RWPE2 (cell line): ENCODE measurements around the gene SEL1L.

ENCODE experiments used
- ATAC-seq: fragments of 200-7000 bp; cut with Tn5 transposase; 3 replicates; pipeline ENCODE4 v1.9.1; 2021; ENCODE audit warnings: low read depth
- DNase-seq: peaks from one replicate; pipeline ENCODE4 v3.0.0-alpha.2; 2020; ENCODE audit warnings: low spot score
- H3K27ac ChIP-seq: fragments of 450-650 bp; 2 replicates; pipeline ENCODE4 v1.5.1; 2017; ENCODE audit warnings: mild to moderate bottlenecking; ENCODE audit not compliant: poor library complexity, severe bottlenecking
- H3K27me3 ChIP-seq: fragments of 250-450 bp; sonication (Bioruptor Pico); 2 replicates; pipeline ENCODE4 v1.5.1; 2021; ENCODE audit warnings: mild to moderate bottlenecking, moderate library complexity; ENCODE audit not compliant: insufficient read depth, poor library complexity, severe bottlenecking
- H3K36me3 ChIP-seq: fragments of 250-450 bp; sonication (Bioruptor Pico); 2 replicates; pipeline ENCODE4 v1.5.1; 2020; ENCODE audit warnings: low read depth, mild to moderate bottlenecking, moderate library complexity
- H3K4me1 ChIP-seq: fragments of 250-450 bp; sonication (Bioruptor Pico); 2 replicates; pipeline ENCODE4 v1.5.1; 2021; ENCODE audit warnings: mild to moderate bottlenecking, moderate library complexity; ENCODE audit not compliant: insufficient read depth, poor library complexity, severe bottlenecking
- H3K4me3 ChIP-seq: fragments of 250-450 bp; sonication (Bioruptor Pico); 2 replicates; pipeline ENCODE4 v1.5.1; 2021; ENCODE audit warnings: mild to moderate bottlenecking, moderate library complexity; ENCODE audit not compliant: severe bottlenecking
- H3K9me3 ChIP-seq: fragments of 250-450 bp; sonication (Bioruptor Pico); 2 replicates; pipeline ENCODE4 v1.5.1; 2021; ENCODE audit warnings: mild to moderate bottlenecking, moderate library complexity; ENCODE audit not compliant: severe bottlenecking
- CTCF ChIP-seq: fragments of 450-650 bp; IDR thresholded peaks from one replicate; pipeline ENCODE4 v1.5.1; 2017; ENCODE audit warnings: mild to moderate bottlenecking, moderate library complexity; ENCODE audit not compliant: poor library complexity, severe bottlenecking

The SEL1L gene

GRCh38 chr14:81504864-81505263, 28.8 kb downstream of the SEL1L start:
- Histone ChIP-seq H3K36me3 (peaks cover 97% of the 10 kb centered on the region), H3K4me1 (no peaks in the 10 kb centered on the region), H3K27ac (no peak overlapping the region), H3K27me3 (no peaks in the 10 kb centered on the region), H3K4me3 (no peak overlapping the region), H3K9me3 (no peaks in the 10 kb centered on the region)
- ATAC-seq, result no peak
- no peak for TF ChIP-seq CTCF
- no peak for DNase-seq

GRCh38 chr14:81485781-81486180, 47.9 kb downstream of the SEL1L start:
- peaks cover 100% of the 10 kb centered on the region for H3K36me3 ChIP-seq
- no peak for ATAC-seq
- no peak overlapping the region for H3K27ac ChIP-seq

GRCh38 chr14:81485372-81485771, 48.3 kb downstream of the SEL1L start:
- TF ChIP-seq CTCF, result no peak
- no peak for ATAC-seq

More at GRCh38 chr14:81485781-81486180, 47.9 kb downstream of the SEL1L start:
- no peaks in the 10 kb centered on the region for H3K9me3 ChIP-seq
- no peak for DNase-seq
- H3K4me3 ChIP-seq, result no peak overlapping the region
- H3K4me1 ChIP-seq, result no peaks in the 10 kb centered on the region
- TF ChIP-seq CTCF, result no peak
- H3K27me3 ChIP-seq, result no peaks in the 10 kb centered on the region

DNA sequence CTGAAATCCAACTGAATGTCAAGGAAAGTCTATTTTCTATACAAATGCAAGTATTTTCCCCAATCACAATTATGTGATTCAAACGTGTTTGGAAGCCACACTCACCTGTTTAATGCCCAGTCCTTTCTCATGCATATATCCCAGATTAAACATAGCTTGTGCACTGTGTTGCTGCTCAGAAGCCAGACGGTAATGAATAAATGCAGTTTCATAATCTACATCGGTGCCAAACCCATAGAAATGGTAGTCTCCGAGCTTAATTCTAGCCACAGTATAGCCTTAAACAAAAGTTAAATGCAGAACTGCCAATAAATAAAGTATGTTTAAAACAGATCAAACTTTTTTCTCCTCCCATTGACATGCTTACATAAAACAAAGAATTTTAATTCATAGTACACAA, 49.5 kb downstream of the SEL1L start:
- Histone ChIP-seq H3K4me3 (no peak overlapping the region), H3K36me3 (peaks cover 100% of the 10 kb centered on the region), H3K4me1 (no peaks in the 10 kb centered on the region), H3K27ac (no peak overlapping the region), H3K27me3 (no peaks in the 10 kb centered on the region), H3K9me3 (no peaks in the 10 kb centered on the region)
- TF ChIP-seq CTCF, result no peak
- no peak for DNase-seq
- ATAC-seq, result no peak

More at GRCh38 chr14:81485372-81485771, 48.3 kb downstream of the SEL1L start:
- H3K36me3 ChIP-seq, result peaks cover 100% of the 10 kb centered on the region
- H3K4me1 ChIP-seq, result no peaks in the 10 kb centered on the region
- H3K27me3 ChIP-seq, result no peaks in the 10 kb centered on the region
- H3K4me3 ChIP-seq, result no peak overlapping the region
- DNase-seq, result no peak
- H3K9me3 ChIP-seq, result no peaks in the 10 kb centered on the region
- H3K27ac ChIP-seq, result no peak overlapping the region

DNA sequence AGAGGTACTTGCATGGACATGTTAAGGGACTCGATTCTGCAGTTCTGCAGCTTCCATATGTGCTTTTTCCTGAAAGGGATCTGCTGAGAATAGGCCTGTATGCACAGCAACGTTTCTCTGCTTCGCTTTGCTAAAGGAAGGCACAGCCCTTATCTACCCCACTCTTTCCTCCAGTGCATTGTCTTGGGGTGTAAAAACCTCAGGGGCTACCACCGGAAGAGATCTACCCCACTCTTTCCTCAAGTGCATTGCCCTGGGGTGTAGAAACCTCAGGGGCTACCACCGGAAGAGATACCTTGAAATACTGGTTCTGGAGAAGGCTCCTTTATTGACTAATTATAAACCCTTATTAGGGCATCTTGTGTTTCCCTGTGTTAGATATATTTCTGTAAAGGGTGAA, 52.9 kb downstream of the SEL1L start:
- peaks cover 100% of the 10 kb centered on the region for H3K36me3 ChIP-seq
- no peak for TF ChIP-seq CTCF
- H3K4me1 ChIP-seq, result no peaks in the 10 kb centered on the region
- H3K4me3 ChIP-seq, result no peak overlapping the region
- H3K27ac ChIP-seq, result no peak overlapping the region
- ATAC-seq (no peak), DNase-seq (no peak)
- no peaks in the 10 kb centered on the region for H3K27me3 ChIP-seq
- H3K9me3 ChIP-seq, result no peaks in the 10 kb centered on the region
